WI38 (cell line): Measurements from ENCODE around the gene PCDH15.
"Not testable (repeated sequence)": the region's sequence is repeated elsewhere in the genome, so short reads cannot be mapped to it uniquely, and the experiment has no call there.

Experiments
- H3K4me3 ChIP-seq: 2 replicates; pipeline ENCODE4 v1.5.1; 2011; ENCODE audit warnings: low read depth, mild to moderate bottlenecking, control low read depth, low read length
- TF ChIP-seq, protein P1 (sequence below): IDR thresholded peaks from 2 replicates; pipeline ENCODE4 v1.5.1; 2012; ENCODE audit warnings: low read depth, mild to moderate bottlenecking, control low read depth, low read length

Gene PCDH15

DNA sequence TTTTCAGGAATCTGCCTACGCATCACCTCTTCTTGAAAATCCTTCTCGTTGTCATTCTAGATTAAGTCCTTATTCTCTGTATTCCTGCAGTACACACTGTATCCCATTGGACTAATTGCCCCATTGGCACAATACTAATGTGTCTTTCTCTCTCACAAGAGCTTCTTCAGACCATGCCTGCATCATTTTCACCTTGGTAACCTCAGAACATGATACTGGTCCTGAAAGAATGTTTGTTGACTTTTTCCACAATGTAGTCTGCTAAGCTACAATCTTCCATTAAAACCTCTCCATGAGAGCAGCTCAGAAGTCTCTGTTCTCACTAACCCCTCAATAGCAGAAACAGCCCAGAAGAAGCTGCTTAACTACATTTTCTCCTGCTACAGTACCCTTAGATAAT lies 270.7 kb downstream of the PCDH15 start:
- H3K4me3 ChIP-seq = no peak overlapping the region
- TF ChIP-seq, protein P1, sequence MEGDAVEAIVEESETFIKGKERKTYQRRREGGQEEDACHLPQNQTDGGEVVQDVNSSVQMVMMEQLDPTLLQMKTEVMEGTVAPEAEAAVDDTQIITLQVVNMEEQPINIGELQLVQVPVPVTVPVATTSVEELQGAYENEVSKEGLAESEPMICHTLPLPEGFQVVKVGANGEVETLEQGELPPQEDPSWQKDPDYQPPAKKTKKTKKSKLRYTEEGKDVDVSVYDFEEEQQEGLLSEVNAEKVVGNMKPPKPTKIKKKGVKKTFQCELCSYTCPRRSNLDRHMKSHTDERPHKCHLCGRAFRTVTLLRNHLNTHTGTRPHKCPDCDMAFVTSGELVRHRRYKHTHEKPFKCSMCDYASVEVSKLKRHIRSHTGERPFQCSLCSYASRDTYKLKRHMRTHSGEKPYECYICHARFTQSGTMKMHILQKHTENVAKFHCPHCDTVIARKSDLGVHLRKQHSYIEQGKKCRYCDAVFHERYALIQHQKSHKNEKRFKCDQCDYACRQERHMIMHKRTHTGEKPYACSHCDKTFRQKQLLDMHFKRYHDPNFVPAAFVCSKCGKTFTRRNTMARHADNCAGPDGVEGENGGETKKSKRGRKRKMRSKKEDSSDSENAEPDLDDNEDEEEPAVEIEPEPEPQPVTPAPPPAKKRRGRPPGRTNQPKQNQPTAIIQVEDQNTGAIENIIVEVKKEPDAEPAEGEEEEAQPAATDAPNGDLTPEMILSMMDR = no peak

DNA sequence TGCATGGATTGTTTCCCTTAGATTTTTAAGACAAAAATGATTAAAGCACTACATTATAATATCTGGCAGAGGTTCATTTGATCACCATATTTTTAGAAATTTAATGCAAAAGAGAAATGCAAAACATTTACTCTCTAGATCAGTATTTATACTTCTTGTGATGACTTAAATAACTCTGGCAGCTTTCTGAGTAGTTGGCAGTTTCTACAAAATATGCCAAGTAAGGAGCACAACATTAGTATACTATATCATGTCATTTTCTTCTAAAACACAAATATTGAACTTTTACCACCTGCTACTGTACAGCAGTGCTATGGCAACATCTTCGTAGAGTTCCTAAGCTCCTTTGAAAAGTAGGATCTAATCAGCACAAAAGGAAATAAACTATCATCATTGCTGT lies 275.2 kb downstream of the PCDH15 start:
- no peak overlapping the region for H3K4me3 ChIP-seq
- TF ChIP-seq, protein P1 = no peak

DNA sequence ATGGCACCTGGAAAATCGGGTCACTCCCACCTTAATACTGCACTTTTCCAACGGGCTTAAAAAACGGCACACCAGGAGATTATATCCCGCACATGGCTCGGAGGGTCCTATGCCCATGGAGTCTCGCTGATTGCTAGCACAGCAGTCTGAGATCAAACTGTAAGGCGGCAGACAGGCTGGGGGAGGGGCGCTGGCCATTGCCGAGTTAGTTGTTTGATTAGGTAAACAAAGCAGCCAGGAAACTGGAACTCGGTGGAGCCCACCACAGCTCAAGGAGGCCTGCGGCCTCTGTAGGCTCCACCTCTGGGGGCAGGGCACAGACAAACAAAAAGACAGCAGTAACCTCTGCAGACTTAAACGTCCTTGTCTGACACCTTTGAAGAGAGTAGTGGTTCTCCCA lies 285.8 kb downstream of the PCDH15 start:
- H3K4me3 ChIP-seq = not testable (repeated sequence)

DNA sequence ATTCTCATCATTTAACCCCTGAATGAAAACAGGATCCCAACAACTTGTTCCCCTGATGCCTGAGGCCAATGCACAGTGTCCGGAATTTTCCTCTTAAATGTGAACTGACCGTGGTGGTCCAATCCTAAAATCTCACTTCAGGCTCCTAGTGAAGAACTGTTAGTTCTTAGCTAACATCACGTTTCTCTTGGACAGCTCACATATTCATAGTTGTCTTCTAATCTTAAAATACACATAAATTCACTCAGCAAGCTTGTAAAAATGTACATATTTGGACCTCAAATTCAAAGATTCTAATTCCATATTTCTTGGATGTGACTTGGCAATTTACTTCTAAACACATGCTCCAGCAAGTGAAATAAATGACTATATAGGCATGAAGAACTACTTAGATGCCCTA lies 297.2 kb downstream of the PCDH15 start:
- TF ChIP-seq, protein P1 = no peak
- H3K4me3 ChIP-seq = no peak overlapping the region

DNA sequence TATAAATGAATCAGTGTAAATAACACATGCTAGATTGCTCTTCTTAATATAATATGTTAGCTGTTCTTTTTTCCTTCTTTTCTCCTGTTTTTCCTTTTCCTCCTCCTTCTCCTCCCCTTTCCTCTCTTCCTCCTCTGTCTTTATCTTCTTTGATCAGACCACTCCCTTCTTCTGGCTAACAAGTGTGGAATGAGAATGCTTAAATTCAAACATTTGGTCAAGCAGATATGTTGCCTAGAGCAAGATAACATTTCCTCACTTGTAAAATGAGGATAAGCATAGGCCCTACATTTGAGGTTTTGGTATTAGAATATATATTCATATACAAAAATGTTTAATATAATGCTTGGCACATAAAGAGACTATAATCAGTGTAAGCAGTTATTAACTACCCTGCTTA lies 299.1 kb downstream of the PCDH15 start:
- H3K4me3 ChIP-seq = no peak overlapping the region
- TF ChIP-seq, protein P1 = no peak

DNA sequence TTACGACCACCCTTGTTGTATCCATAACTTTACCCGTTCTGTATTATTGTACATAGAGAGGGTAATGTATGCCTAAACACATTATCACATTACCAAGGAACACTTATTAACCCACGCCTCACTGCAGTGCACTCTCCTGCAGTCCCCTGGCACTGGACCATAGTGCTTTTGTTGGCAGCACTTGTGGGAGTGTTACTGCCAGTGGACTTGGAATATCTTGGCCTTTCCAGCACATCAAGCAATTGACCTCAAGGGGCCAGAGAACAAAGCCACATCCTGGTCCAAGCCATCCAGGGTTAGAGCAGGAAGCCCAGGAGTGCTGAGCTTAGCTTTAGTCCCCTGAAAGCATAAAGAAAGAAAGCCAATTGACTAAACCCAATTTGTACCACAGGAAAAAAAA lies 304.2 kb downstream of the PCDH15 start:
- H3K4me3 ChIP-seq = no peak overlapping the region
- TF ChIP-seq, protein P1 = no peak

DNA sequence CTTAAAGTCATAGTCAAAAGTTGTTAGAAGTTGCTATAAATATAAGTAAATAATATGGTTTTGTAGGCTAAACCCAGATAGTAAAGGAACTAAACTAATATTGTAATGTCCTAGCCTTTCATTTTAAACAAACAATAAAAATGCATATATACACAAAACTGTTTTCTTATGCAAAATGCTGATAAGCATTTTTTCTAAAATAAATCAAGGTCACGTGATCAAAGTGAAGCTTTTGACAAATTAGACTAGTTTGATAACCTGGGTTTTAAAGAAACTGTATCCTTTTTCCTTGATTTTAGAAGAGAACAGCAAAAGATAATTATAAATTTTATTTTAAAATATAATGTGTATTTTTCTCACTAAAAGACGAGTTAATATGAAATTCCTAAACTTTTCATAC lies 313.3 kb downstream of the PCDH15 start:
- H3K4me3 ChIP-seq = no peak overlapping the region
- TF ChIP-seq, protein P1 = no peak

DNA sequence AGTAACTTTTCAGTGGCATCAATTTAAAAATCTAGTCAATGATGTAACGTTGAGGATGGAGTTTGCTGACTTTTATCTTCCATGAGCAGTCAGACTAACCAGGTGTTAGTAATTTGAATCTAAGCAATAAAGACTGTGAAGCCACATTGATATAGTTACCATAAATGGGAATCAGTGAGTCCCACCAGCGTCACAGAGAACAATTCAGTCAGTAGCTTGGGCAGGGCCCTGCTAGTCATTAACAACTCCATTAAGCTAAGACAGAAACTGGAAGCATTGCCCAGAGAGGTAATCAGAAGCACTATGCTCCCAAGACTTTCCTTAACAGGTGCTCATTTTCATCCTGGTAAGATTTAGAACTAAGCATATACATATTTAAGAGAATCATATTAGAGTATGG lies 315.1 kb downstream of the PCDH15 start:
- H3K4me3 ChIP-seq = no peak overlapping the region
- TF ChIP-seq, protein P1 = no peak
